Adrenal gland (tissue), 12 donors: ENCODE measurements around the gene LRP1B. TPM values are rescaled to one million over a fixed set of nuclear protein-coding genes. Genes with fewer than 3 reads are reported as not detected.

Source experiments
- DNase-seq, 7 donors: peaks; one replicate each; pipeline ENCODE4 v3.0.0-alpha.2; 2019 to 2020
- H3K27ac ChIP-seq, 5 donors: fragments of 200-600 bp; sonication (generic) in 4 of 5; 1 replicate in 3 of 5; 2 replicates in 2 of 5; pipeline versions ENCODE4 v1.5.1 to v1.8.0; 2016 to 2020; ENCODE audit warnings: mild to moderate bottlenecking in 1 of 5
- H3K27me3 ChIP-seq: fragments of 200-600 bp; 2 replicates; pipeline ENCODE4 v1.8.0; 2021
- H3K36me3 ChIP-seq, 2 donors: fragments of 200-600 bp; replicated peaks in 1 of 2; 1 replicate in 1 of 2; 2 replicates in 1 of 2; pipeline versions ENCODE4 v1.5.1 to v1.8.0; 2018 to 2022
- H3K4me1 ChIP-seq, 2 donors: fragments of 200-600 bp; replicated peaks in 1 of 2; 1 replicate in 1 of 2; 2 replicates in 1 of 2; pipeline versions ENCODE4 v1.5.1 to v1.8.0; 2018 to 2021
- H3K4me3 ChIP-seq, 4 donors: fragments of 200-600 bp; sonication (generic) in 3 of 4; one replicate each; pipeline ENCODE4 v1.5.1; 2016 to 2018
- H3K9me3 ChIP-seq, 3 donors: fragments of 200-600 bp; sonication (generic) in 1 of 3; replicated peaks in 1 of 3; 1 replicate in 2 of 3; 2 replicates in 1 of 3; pipeline versions ENCODE4 v1.5.1 to v1.8.0; 2016 to 2021
- CTCF ChIP-seq, 6 experiments: fragments of 450-650 bp in 4 of 6; fragments of 200-600 bp in 2 of 6; sonication (generic) in 1 of 6; IDR thresholded peaks; 1 replicate in 5 of 6; 2 replicates in 1 of 6; pipeline versions ENCODE4 v1.5.1 to v1.8.0; 2016 to 2021; ENCODE audit warnings: antibody characterized with exemption in 6 of 6, mild to moderate bottlenecking in 2 of 6, moderate library complexity in 1 of 6
- POLR2A ChIP-seq, 2 donors: fragments of 450-650 bp; IDR thresholded peaks; one replicate each; pipeline ENCODE4 v1.6.1; 2017; ENCODE audit warnings: antibody characterized with exemption in 2 of 2, mild to moderate bottlenecking in 2 of 2, moderate library complexity in 1 of 2
- WGBS, 4 donors: extraction: QIAGEN DNeasy Blood & Tissue Kit in 2 of 4; methylation state at CpG; one replicate each; pipeline versions ENCODE4 v1.1.5 to v1.1.7; 2013 to 2017; 5-methylcytosine and 5-hydroxymethylcytosine counted together
- intact Hi-C, 2 donors: fragments of 100-400 bp; cut with DNase I; formaldehyde crosslinking; loops; one replicate each; pipeline versions ENCODE4 v1.14.1 to v1.15.0; 2022 to 2023
- polyA plus RNA-seq, 3 donors: library from polyadenylated mRNA; stranded (reverse); fragments of 200-250 nt in 2 of 3; fragments of 350-450 nt in 1 of 3; fragmentation: Illumina TruSeq in 1 of 3; extraction: RNeasy Lipid Tissue Mini Kit (QIAGEN cat#74804) in 1 of 3; gene quantifications; one replicate each; pipeline ENCODE4 v1.2.3, GENCODE V29; 2013 to 2014
- total RNA-seq, 9 donors: library from RNA; depleted of rRNA in 4 of 9; stranded (reverse); fragments of >200 nt in 4 of 9; fragments of 120-200 nt in 1 of 9; fragmentation: NEBNext Ultra II Directional in 1 of 9; extraction: Animal tissue kit (Norgen Biotek cat#: 25700) in 1 of 9; gene quantifications; one replicate each; pipeline versions ENCODE4 v1.1.0 to v1.2.4, GENCODE V29; 2013 to 2023
- donor health status: healthy with polysubstance abuse.
- donor health status: Bipolar disorder and iron deficiency.
- donor health status: DM: yes; HTN: yes; CAD: no.
- donor health status: DM: no; HTN: no; CAD: no.
- donor health status: DM: no; HTN: no; CAD: no.
- donor health status: DM: yes; HTN: yes; CAD: no.

Gene LRP1B
- total and polyA plus RNA-seq, 12 donors, result 0.84 to 5.4 (median 2.1) TPM

GRCh38 chr2:140627885-140628284 is 1502.9 kb downstream of the LRP1B start:
- TF ChIP-seq POLR2A (IDR thresholded peaks at IDR 0.05) (no peak), CTCF (IDR thresholded peaks at IDR 0.05) (no peak)
- H3K4me3 ChIP-seq, result no peak overlapping the region
- no peak for DNase-seq
- H3K27me3 ChIP-seq, result no peaks in the 10 kb centered on the region
- intact Hi-C loops, result no loop called here
- WGBS, 4 donors, result 91 to 95% (median 92%) methylated on average over 4 of the region's 4 CpGs
- H3K36me3 ChIP-seq, result no peaks in the 10 kb centered on the region
- H3K9me3 ChIP-seq, result no peaks in the 10 kb centered on the region
- H3K4me1 ChIP-seq, result no peaks in the 10 kb centered on the region
- H3K27ac ChIP-seq, result no peak overlapping the region

DNA sequence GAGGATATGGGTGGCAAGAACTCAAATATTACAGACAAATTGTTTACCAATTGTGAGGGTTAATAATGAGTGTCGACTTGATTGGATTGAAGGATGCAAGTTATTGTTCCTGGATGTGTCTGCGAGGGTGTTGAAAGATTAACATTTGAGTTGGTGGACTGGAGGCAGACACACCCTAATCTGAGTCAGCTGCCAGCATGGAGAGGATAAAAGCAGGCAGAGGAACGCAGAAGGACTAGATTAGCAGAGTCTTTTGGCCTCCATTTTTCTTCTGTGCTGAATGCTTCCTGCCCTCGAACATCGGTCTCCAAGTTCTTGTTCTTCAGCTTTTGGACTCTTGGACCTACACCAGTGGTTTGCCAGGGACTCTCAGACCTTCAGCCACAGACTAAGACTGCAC is 1503.7 kb downstream of the LRP1B start:
- Histone ChIP-seq H3K9me3 (no peaks in the 10 kb centered on the region), H3K4me3 (no peak overlapping the region), H3K4me1 (no peaks in the 10 kb centered on the region), H3K36me3 (no peaks in the 10 kb centered on the region), H3K27me3 (no peaks in the 10 kb centered on the region), H3K27ac (no peak overlapping the region)
- DNase-seq, result no peak
- TF ChIP-seq CTCF (IDR thresholded peaks at IDR 0.05), result no peak
- TF ChIP-seq POLR2A (IDR thresholded peaks at IDR 0.05), result no peak
- intact Hi-C loops, result no loop called here
- WGBS, 4 donors, result 83 to 87% (median 84%) methylated on average over 5 of the region's 5 CpGs

- Histone ChIP-seq H3K27ac (no peak overlapping the region), H3K9me3 (no peaks in the 10 kb centered on the region), H3K4me3 (no peak overlapping the region), H3K27me3 (no peaks in the 10 kb centered on the region), H3K4me1 (no peaks in the 10 kb centered on the region), H3K36me3 (no peaks in the 10 kb centered on the region)
- intact Hi-C loops, result no loop called here
- 88 to 94% (median 91%) methylated on average over 3 of the region's 3 CpGs for WGBS, 4 donors
- DNase-seq, result no peak
- TF ChIP-seq CTCF (IDR thresholded peaks at IDR 0.05), result no peak
- TF ChIP-seq POLR2A (IDR thresholded peaks at IDR 0.05), result no peak
Measured at GRCh38 chr2:140624200-140624599, 1506.6 kb downstream of the LRP1B start.

GRCh38 chr2:140621583-140622362 is 1509.0 kb downstream of the LRP1B start:
- H3K36me3 ChIP-seq, result no peaks in the 10 kb centered on the region
- WGBS, 4 donors, result 86 to 92% (median 88%) methylated on average over 3 of the region's 3 CpGs
- no peaks in the 10 kb centered on the region for H3K9me3 ChIP-seq
- H3K4me3 ChIP-seq, result no peak overlapping the region
- no peak for DNase-seq
- intact Hi-C loops, result no loop called here
- TF ChIP-seq CTCF (IDR thresholded peaks at IDR 0.05), result no peak
- no peak for TF ChIP-seq POLR2A (IDR thresholded peaks at IDR 0.05)
- H3K4me1 ChIP-seq, result no peaks in the 10 kb centered on the region
- no peaks in the 10 kb centered on the region for H3K27me3 ChIP-seq
- no peak overlapping the region for H3K27ac ChIP-seq
